Measurements from ENCODE around the gene PI4KA.

GRCh38 chr22:20674998-20675397 is 183.6 kb downstream of the PI4KA start:
- TF ChIP-seq POLR2A (IDR thresholded peaks at IDR 0.05; ENCODE audit: low read length) (no peak), GATA1 (IDR thresholded peaks at IDR 0.05; ENCODE audit: low read depth, low read length) (no peak)
